Upper lobe of left lung (tissue), 4 donors: Measurements from ENCODE around the gene RAP1B.

Experiments
- POLR2A ChIP-seq, 4 donors: fragments of 450-650 bp; IDR thresholded peaks; one replicate each; pipeline ENCODE4 v1.5.1; 2016 to 2017; ENCODE audit warnings: antibody characterized with exemption in 4 of 4, mild to moderate bottlenecking in 2 of 4
- POLR2AphosphoS5 ChIP-seq, 2 donors: sonication (generic); formaldehyde crosslinking; IDR thresholded peaks; one replicate each; pipeline ENCODE4 v1.5.1; 2017; ENCODE audit warnings: antibody characterized with exemption in 2 of 2

GRCh38 chr12:68686595-68687521, 76.2 kb downstream of the RAP1B start, which contains the start of gene NUP107:
- TF ChIP-seq POLR2A (IDR thresholded peaks at IDR 0.05) (peak in 3 of 4 donors; percentile 29 to 71 (median 60)), POLR2AphosphoS5 (IDR thresholded peaks at IDR 0.05) (peak; percentile 88 to 91)
